PC-3 (cell line): ENCODE measurements around the gene KCNJ6.

Source experiments
- EZH2 ChIP-seq: fragments of 300-600 bp; sonication (generic); IDR thresholded peaks from one replicate; pipeline ENCODE4 v1.6.1; 2017; ENCODE audit warnings: antibody characterized with exemption, mild to moderate bottlenecking, low read length; ENCODE audit not compliant: unreplicated experiment
- TF ChIP-seq, protein P1 (sequence below): fragments of 300-600 bp; sonication (generic); conservative IDR thresholded peaks from 2 replicates; pipeline ENCODE4 v1.5.1; 2017; ENCODE audit warnings: antibody characterized with exemption, low read depth, mild to moderate bottlenecking, low read length

DNA sequence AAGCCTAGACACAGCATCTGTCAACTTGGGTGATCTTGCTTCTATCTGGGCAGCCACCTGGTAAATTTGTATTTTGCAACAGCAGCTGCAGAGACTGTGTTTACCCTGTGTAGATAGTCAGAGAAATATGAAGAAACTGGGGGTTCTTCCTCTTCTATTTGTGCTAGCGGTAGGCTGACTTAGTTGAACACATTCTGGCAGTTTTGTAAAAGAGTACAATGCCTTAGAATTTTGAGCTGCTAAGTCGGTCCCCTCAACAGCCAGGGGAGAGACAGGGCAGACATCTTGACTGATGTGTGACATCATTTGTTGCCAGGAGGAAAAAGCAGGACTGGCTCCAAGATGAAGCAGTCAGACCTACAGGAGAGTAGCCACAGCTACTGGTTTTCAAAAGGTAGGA lies 53.7 kb downstream of the KCNJ6 start:
- TF ChIP-seq, protein P1, sequence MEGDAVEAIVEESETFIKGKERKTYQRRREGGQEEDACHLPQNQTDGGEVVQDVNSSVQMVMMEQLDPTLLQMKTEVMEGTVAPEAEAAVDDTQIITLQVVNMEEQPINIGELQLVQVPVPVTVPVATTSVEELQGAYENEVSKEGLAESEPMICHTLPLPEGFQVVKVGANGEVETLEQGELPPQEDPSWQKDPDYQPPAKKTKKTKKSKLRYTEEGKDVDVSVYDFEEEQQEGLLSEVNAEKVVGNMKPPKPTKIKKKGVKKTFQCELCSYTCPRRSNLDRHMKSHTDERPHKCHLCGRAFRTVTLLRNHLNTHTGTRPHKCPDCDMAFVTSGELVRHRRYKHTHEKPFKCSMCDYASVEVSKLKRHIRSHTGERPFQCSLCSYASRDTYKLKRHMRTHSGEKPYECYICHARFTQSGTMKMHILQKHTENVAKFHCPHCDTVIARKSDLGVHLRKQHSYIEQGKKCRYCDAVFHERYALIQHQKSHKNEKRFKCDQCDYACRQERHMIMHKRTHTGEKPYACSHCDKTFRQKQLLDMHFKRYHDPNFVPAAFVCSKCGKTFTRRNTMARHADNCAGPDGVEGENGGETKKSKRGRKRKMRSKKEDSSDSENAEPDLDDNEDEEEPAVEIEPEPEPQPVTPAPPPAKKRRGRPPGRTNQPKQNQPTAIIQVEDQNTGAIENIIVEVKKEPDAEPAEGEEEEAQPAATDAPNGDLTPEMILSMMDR: no peak
- no peak for TF ChIP-seq EZH2
